HepG2 (cell line): Measurements from ENCODE around the gene SEZ6. TPM values are rescaled to one million over a fixed set of nuclear protein-coding genes. Genes with fewer than 3 reads are reported as not detected.

ENCODE experiments used
- AFF4 ChIP-seq: sonication (generic); formaldehyde crosslinking; IDR thresholded peaks from 2 replicates; pipeline ENCODE4 v1.4.0; 2020; ENCODE audit warnings: missing genetic modification reagents
- BHLHE40 ChIP-seq: IDR thresholded peaks from 2 replicates; pipeline ENCODE4 v1.6.1; 2011; ENCODE audit warnings: low read length, improper control_type of control experiment
- NFE2L1 ChIP-seq: sonication (generic); formaldehyde crosslinking; IDR thresholded peaks from 2 replicates; pipeline ENCODE4 v1.4.0; 2020; ENCODE audit warnings: missing genetic modification reagents, mild to moderate bottlenecking, borderline replicate concordance
- RFXAP ChIP-seq: sonication (generic); formaldehyde crosslinking; IDR thresholded peaks from 2 replicates; pipeline ENCODE4 v1.4.0; 2020; ENCODE audit warnings: missing genetic modification reagents, borderline replicate concordance
- ZFP1 ChIP-seq: IDR thresholded peaks from 2 replicates; pipeline ENCODE4 v1.6.1; 2016
- ZNF614 ChIP-seq: IDR thresholded peaks from 2 replicates; pipeline ENCODE4 v1.6.1; 2018; ENCODE audit warnings: missing biosample characterization, missing genetic modification reagents, inconsistent platforms, borderline replicate concordance
- polyA plus RNA-seq, 8 experiments: library from polyadenylated mRNA; depleted of rRNA in 3 of 8; stranded (reverse) in 7 of 8; unstranded in 1 of 8; fragments of >200 nt; fragmentation: Illumina TruSeq in 4 of 8; extraction: Trizol in 4 of 8; gene quantifications; 2 replicates each; pipeline versions ENCODE4 v1.2.1 to v1.2.3, GENCODE V29; 2011 to 2016; ENCODE audit warnings: low read depth in 4 of 8, missing spikeins in 1 of 8, mixed read lengths in 1 of 8; ENCODE audit not compliant: insufficient read depth in 1 of 8
- total RNA-seq, 5 experiments: library from RNA; depleted of rRNA; stranded (reverse); fragments of >200 nt; fragmentation: Illumina TruSeq; extraction: Trizol; gene quantifications; 2 replicates each; pipeline ENCODE4 v1.2.3, GENCODE V29; 2016; ENCODE audit warnings: low read depth in 1 of 5
- TF ChIP-seq, protein P1 (sequence below): sonication (generic); formaldehyde crosslinking; IDR thresholded peaks from 2 replicates; pipeline ENCODE4 v1.9.0; 2021; ENCODE audit warnings: missing genetic modification reagents, mild to moderate bottlenecking, borderline replicate concordance
- TF ChIP-seq, protein P2 (sequence below): sonication (generic); formaldehyde crosslinking; IDR thresholded peaks from 2 replicates; pipeline ENCODE4 v1.4.0; 2020; ENCODE audit warnings: missing genetic modification reagents
- TF ChIP-seq, protein P3 (sequence below): fragments of 450-650 bp; IDR thresholded peaks from 2 replicates; pipeline ENCODE4 v1.6.1; 2017; ENCODE audit warnings: mild to moderate bottlenecking

The SEZ6 gene
- total and polyA plus RNA-seq, 2 of the 13 experiments (the other 11 are each of a cell fraction or from before 2014, with no cell fraction given) = not detected

- no peak for TF ChIP-seq AFF4
- TF ChIP-seq, protein P1, sequence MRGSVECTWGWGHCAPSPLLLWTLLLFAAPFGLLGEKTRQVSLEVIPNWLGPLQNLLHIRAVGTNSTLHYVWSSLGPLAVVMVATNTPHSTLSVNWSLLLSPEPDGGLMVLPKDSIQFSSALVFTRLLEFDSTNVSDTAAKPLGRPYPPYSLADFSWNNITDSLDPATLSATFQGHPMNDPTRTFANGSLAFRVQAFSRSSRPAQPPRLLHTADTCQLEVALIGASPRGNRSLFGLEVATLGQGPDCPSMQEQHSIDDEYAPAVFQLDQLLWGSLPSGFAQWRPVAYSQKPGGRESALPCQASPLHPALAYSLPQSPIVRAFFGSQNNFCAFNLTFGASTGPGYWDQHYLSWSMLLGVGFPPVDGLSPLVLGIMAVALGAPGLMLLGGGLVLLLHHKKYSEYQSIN (CRISPR knock-in tag) = no peak
- no peak for TF ChIP-seq NFE2L1 (CRISPR knock-in tag)
- TF ChIP-seq, protein P2, sequence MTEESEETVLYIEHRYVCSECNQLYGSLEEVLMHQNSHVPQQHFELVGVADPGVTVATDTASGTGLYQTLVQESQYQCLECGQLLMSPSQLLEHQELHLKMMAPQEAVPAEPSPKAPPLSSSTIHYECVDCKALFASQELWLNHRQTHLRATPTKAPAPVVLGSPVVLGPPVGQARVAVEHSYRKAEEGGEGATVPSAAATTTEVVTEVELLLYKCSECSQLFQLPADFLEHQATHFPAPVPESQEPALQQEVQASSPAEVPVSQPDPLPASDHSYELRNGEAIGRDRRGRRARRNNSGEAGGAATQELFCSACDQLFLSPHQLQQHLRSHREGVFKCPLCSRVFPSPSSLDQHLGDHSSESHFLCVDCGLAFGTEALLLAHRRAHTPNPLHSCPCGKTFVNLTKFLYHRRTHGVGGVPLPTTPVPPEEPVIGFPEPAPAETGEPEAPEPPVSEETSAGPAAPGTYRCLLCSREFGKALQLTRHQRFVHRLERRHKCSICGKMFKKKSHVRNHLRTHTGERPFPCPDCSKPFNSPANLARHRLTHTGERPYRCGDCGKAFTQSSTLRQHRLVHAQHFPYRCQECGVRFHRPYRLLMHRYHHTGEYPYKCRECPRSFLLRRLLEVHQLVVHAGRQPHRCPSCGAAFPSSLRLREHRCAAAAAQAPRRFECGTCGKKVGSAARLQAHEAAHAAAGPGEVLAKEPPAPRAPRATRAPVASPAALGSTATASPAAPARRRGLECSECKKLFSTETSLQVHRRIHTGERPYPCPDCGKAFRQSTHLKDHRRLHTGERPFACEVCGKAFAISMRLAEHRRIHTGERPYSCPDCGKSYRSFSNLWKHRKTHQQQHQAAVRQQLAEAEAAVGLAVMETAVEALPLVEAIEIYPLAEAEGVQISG (CRISPR knock-in tag) = peak; percentile 99
- no peak for TF ChIP-seq BHLHE40
- TF ChIP-seq, protein P3, sequence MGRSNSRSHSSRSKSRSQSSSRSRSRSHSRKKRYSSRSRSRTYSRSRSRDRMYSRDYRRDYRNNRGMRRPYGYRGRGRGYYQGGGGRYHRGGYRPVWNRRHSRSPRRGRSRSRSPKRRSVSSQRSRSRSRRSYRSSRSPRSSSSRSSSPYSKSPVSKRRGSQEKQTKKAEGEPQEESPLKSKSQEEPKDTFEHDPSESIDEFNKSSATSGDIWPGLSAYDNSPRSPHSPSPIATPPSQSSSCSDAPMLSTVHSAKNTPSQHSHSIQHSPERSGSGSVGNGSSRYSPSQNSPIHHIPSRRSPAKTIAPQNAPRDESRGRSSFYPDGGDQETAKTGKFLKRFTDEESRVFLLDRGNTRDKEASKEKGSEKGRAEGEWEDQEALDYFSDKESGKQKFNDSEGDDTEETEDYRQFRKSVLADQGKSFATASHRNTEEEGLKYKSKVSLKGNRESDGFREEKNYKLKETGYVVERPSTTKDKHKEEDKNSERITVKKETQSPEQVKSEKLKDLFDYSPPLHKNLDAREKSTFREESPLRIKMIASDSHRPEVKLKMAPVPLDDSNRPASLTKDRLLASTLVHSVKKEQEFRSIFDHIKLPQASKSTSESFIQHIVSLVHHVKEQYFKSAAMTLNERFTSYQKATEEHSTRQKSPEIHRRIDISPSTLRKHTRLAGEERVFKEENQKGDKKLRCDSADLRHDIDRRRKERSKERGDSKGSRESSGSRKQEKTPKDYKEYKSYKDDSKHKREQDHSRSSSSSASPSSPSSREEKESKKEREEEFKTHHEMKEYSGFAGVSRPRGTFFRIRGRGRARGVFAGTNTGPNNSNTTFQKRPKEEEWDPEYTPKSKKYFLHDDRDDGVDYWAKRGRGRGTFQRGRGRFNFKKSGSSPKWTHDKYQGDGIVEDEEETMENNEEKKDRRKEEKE = no peak
- 0 out of 2 replicates have a peak, but pooled peaks have one; percentile 14 for TF ChIP-seq ZNF614 (CRISPR knock-in tag)
- TF ChIP-seq RFXAP (CRISPR knock-in tag) = no peak
- peak; percentile 12; the same call in 1 of the 2 replicates for TF ChIP-seq ZFP1 (CRISPR knock-in tag)
Measured at GRCh38 chr17:28951991-28952975, 53.5 kb downstream of the SEZ6 start (continued).
